Measurements from ENCODE around the gene ALG12. TPM values are rescaled to one million over a fixed set of nuclear protein-coding genes. Genes with fewer than 3 reads are reported as not detected.
A peak's percentile ranks its signal among the peaks of the same experiment; 100 is the strongest.

ALG12 gene
- total RNA-seq: 20.4 TPM
- 18.5 TPM for polyA plus RNA-seq

- DNase-seq (ENCODE audit: extremely low spot score): peak; percentile 93
- under 1% methylated on average over 103 of the region's 103 CpGs for WGBS
These were observed at the start of gene ALG12, which contains the start of gene CRELD2 for GRCh38 chr22:49917974-49918910. Gene ALG12 (minus strand): TSS chr22:49918438. CDS start chr22:49913765, 4,673 bp downstream. Gene CRELD2 (plus strand): TSS chr22:49918634. CDS start chr22:49918770, 136 bp downstream.

GRCh38 chr22:49967706-49968208, 49.5 kb upstream of the ALG12 start:
- 38% methylated on average over 18 of the region's 18 CpGs for WGBS
- no peak for DNase-seq (ENCODE audit: extremely low spot score)
- peaks cover 2% of the 10 kb centered on the region for H3K36me3 ChIP-seq (ENCODE audit: insufficient read depth)
- H3K4me1 ChIP-seq (ENCODE audit: insufficient read depth): peaks cover 5% of the 10 kb centered on the region
- H3K27ac ChIP-seq (ENCODE audit: low read depth): peak overlapping the region; percentile 60
- no peak overlapping the region for H3K4me3 ChIP-seq (ENCODE audit: low read depth, low read length)

More at GRCh38 chr22:49917974-49918910, at the start of gene ALG12, which contains the start of gene CRELD2:
- H3K27ac ChIP-seq (ENCODE audit: low read depth): peak within 1 kb of the TSS; percentile 96
- H3K36me3 ChIP-seq (ENCODE audit: insufficient read depth): no peaks in the 10 kb centered on the region
- H3K4me1 ChIP-seq (ENCODE audit: insufficient read depth): peaks cover 2% of the 10 kb centered on the region
- H3K4me3 ChIP-seq (ENCODE audit: low read depth, low read length): peak within 1 kb of the TSS; percentile 74

- DNase-seq (ENCODE audit: extremely low spot score): no peak
- Histone ChIP-seq H3K4me1 (ENCODE audit: insufficient read depth) (peaks cover 5% of the 10 kb centered on the region), H3K27ac (ENCODE audit: low read depth) (peak overlapping the region; percentile 60), H3K4me3 (ENCODE audit: low read depth, low read length) (no peak overlapping the region), H3K36me3 (ENCODE audit: insufficient read depth) (peaks cover 4% of the 10 kb centered on the region)
- WGBS: 60% methylated on average over 36 of the region's 36 CpGs
These were observed 48.8 kb upstream of the ALG12 start for GRCh38 chr22:49966774-49967705.

GRCh38 chr22:49966041-49966773, 48.0 kb upstream of the ALG12 start:
- WGBS: 85% methylated on average over 11 of the region's 11 CpGs
- DNase-seq (ENCODE audit: extremely low spot score): no peak
- Histone ChIP-seq H3K4me1 (ENCODE audit: insufficient read depth) (peaks cover 5% of the 10 kb centered on the region), H3K4me3 (ENCODE audit: low read depth, low read length) (no peak overlapping the region), H3K27ac (ENCODE audit: low read depth) (no peak overlapping the region), H3K36me3 (ENCODE audit: insufficient read depth) (peaks cover 4% of the 10 kb centered on the region)

- H3K36me3 ChIP-seq (ENCODE audit: insufficient read depth): peaks cover 4% of the 10 kb centered on the region
- DNase-seq (ENCODE audit: extremely low spot score): no peak
- no peak overlapping the region for H3K27ac ChIP-seq (ENCODE audit: low read depth)
- H3K4me3 ChIP-seq (ENCODE audit: low read depth, low read length): no peak overlapping the region
- H3K4me1 ChIP-seq (ENCODE audit: insufficient read depth): peaks cover 5% of the 10 kb centered on the region
- 87% methylated on average over 22 of the region's 22 CpGs for WGBS
These were observed 47.1 kb upstream of the ALG12 start for GRCh38 chr22:49965091-49966040.

GRCh38 chr22:49964136-49965090, 46.2 kb upstream of the ALG12 start:
- 82% methylated on average over 19 of the region's 19 CpGs for WGBS
- peaks cover 5% of the 10 kb centered on the region for H3K4me1 ChIP-seq (ENCODE audit: insufficient read depth)
- DNase-seq (ENCODE audit: extremely low spot score): no peak

GRCh38 chr22:49963647-49964026, 45.4 kb upstream of the ALG12 start:
- Histone ChIP-seq H3K4me1 (ENCODE audit: insufficient read depth) (peaks cover 5% of the 10 kb centered on the region), H3K36me3 (ENCODE audit: insufficient read depth) (peaks cover 4% of the 10 kb centered on the region), H3K4me3 (ENCODE audit: low read depth, low read length) (peak overlapping the region; percentile 90), H3K27ac (ENCODE audit: low read depth) (no peak overlapping the region)
- DNase-seq (ENCODE audit: extremely low spot score): no peak
- WGBS: 71% methylated on average over 6 of the region's 6 CpGs

More at GRCh38 chr22:49964136-49965090, 46.2 kb upstream of the ALG12 start:
- peaks cover 4% of the 10 kb centered on the region for H3K36me3 ChIP-seq (ENCODE audit: insufficient read depth)
- no peak overlapping the region for H3K27ac ChIP-seq (ENCODE audit: low read depth)
- H3K4me3 ChIP-seq (ENCODE audit: low read depth, low read length): no peak overlapping the region

- Histone ChIP-seq H3K27ac (ENCODE audit: low read depth) (peak overlapping the region; percentile 70), H3K4me3 (ENCODE audit: low read depth, low read length) (peak overlapping the region; percentile 90), H3K36me3 (ENCODE audit: insufficient read depth) (peaks cover 4% of the 10 kb centered on the region), H3K4me1 (ENCODE audit: insufficient read depth) (peaks cover 5% of the 10 kb centered on the region)
- DNase-seq (ENCODE audit: extremely low spot score): no peak
- WGBS: 70% methylated on average over 63 of the region's 63 CpGs
These were observed 44.8 kb upstream of the ALG12 start for GRCh38 chr22:49962751-49963646.

GRCh38 chr22:49962012-49962750, 43.9 kb upstream of the ALG12 start:
- Histone ChIP-seq H3K4me3 (ENCODE audit: low read depth, low read length) (peak overlapping the region; percentile 90), H3K27ac (ENCODE audit: low read depth) (peak overlapping the region; percentile 86), H3K36me3 (ENCODE audit: insufficient read depth) (peaks cover 4% of the 10 kb centered on the region), H3K4me1 (ENCODE audit: insufficient read depth) (peaks cover 5% of the 10 kb centered on the region)
- 3% methylated on average over 68 of the region's 70 CpGs for WGBS
- peak; percentile 64 for DNase-seq (ENCODE audit: extremely low spot score)

GRCh38 chr22:49961601-49962011, 43.4 kb upstream of the ALG12 start:
- Histone ChIP-seq H3K27ac (ENCODE audit: low read depth) (peak overlapping the region; percentile 86), H3K4me1 (ENCODE audit: insufficient read depth) (peaks cover 5% of the 10 kb centered on the region), H3K36me3 (ENCODE audit: insufficient read depth) (peaks cover 4% of the 10 kb centered on the region), H3K4me3 (ENCODE audit: low read depth, low read length) (peak overlapping the region; percentile 90)
- WGBS: 3% methylated on average over 49 of the region's 49 CpGs
- no peak for DNase-seq (ENCODE audit: extremely low spot score)
